HT-29 (cell line): Measurements from ENCODE around the gene LSS. TPM values are rescaled to one million over a fixed set of nuclear protein-coding genes. Genes with fewer than 3 reads are reported as not detected.

Source experiments
- DNase-seq: peaks from one replicate; pipeline ENCODE4 v3.0.0-alpha.2; 2015; ENCODE audit warnings: low spot score
- total RNA-seq: library from RNA; depleted of rRNA; stranded (reverse); fragments of >200 nt; shearing (Covaris generic); gene quantifications from 2 replicates; pipeline ENCODE4 v1.2.3, GENCODE V29; 2014; rRNA removed

The LSS gene
- total RNA-seq: 95.6 and 109 TPM in 2 replicates

DNA sequence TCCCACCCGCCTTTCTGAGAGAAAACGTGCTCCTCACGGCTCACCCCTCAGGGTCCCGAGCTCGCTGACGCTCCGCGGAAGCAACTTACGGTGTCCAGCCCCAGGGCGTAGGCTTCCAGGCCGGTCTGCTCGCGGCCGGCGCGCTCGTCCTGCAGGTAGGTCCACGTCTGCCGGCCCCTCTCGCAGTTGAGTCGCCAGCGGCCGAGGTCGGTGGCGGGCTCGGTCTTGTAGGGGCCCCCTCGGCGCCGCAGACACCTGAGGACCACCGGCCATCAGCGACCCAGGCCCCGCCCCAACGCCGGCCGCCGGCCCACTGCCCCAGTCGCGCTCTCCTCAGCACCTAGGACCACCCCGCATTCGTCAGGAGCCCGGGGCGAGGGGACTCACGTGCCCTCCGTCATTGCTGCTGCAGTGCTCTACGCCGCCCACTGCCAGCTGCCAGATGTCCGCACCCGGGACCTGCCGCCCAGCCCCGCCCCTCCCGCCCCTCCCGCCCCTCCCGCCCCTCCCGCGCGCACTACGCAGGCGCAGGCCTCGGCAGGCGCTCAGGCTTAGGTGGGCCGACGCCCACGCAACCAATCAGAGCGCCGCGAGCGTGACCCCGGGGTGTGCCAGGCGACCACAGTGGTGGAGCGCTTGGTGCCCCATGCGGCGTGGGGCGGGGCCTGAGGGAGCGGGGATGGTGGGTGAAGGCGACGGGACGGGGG, at the start of gene LSS:
TSS of gene LSS (minus strand) at position 430 of the 707 bp plus-strand sequence. CDS start at position 401, 29 bp downstream.
- DNase-seq: peak; percentile 89

DNA sequence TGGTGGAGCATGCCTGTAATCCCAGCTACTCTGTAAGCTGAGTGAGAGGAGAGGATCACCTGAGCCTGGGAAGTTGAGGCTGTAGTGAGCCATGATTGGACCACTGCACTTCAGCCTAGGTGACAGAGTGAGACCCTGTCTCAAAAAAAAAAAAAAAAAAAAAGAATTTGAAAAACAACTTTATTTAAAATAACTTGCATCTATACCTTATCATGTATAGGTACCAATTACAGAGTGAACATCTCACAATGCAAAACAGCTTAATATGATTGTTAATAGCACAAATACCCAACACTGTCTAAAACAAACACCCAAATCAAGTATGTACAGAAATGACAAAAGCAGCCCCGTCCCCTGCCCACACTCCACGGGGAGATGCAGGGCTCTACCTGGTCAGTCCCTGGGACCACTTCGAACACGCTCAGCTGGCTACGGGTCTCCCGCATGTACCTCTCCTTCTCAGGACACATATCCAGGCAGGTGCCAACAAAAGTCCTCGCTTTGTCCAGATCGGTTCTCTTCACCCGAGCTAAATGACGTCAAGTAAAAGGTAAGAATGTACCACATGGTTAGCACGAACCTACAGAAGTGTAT, 46.3 kb upstream of the LSS start:
- no peak for DNase-seq

DNA sequence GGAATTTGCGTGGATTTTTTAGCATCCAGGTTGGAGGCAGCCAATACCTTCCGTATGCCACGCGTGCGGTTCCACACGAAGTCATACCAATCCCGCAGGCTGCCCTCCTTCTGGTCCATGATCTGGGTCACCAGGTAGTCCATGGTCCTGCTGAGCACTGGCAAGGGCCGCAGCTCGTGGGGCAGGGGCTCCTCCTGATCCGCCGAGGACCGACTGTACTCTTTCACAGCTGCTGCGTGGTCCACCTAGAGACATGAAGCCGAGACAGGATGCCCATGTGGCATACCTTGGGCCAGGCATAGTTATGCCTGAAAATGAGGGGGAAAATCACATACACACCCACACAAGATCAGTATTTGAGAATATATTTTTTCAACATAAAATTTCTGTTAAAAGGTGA, 44.8 kb upstream of the LSS start:
- no peak for DNase-seq

DNA sequence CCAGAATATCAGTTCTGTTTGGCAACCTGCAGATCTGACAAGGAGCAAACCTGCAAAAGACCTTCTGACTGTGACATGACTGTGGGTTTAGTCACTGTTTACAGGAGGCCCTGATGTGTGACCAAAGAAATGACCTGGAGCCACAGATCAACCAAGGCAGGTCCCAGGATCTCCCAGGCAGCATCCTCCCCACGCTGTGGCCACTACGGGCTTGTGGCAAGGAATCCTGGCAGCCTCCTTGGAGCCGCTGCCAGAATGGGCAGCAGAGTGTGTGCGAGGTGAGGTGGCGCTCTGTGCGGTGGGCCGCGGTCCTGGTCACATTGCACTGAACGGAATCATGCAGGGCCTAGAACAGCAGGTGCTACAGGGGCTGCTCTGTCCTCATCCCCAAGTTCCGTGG, 40.9 kb upstream of the LSS start:
- no peak for DNase-seq

DNA sequence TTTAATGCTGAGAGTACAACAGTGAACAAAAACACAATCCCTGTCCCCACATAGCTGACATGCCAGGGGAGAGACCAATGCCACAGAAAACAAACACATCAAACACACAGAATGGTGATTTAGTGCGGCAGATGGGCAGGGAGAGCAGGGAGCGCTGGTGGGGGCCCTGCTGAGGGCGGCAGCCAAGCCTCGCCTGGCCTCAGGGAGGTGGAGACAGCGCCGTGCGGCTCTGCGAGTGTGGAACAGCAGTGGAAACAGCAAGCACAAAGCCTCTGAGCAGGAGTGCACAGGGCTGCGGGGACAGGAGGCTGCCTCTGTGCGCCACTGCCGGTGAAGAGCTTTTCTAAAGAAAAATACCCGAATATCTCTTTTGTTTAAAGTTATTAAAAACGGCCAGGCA, 39.8 kb upstream of the LSS start:
- no peak for DNase-seq

DNA sequence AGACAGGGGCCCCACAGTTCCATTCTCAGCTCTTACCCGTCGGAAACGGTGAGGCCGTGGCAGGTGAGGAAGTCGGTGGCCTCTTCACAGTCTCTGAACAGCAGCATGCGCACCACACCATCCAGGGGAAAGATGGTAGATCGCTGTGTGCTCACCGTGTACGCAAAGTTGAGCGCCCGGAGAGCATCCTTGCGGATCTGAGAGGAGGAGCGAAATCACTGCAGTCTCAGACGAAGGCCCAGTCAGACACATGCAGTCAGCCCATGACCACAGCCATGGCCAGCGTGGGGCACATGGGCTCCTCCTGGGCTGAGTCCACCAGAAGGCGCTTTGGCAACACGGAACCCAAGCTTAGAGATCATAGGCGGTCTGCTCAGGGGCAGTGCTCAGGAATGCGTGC, 38.4 kb upstream of the LSS start:
- no peak for DNase-seq

DNA sequence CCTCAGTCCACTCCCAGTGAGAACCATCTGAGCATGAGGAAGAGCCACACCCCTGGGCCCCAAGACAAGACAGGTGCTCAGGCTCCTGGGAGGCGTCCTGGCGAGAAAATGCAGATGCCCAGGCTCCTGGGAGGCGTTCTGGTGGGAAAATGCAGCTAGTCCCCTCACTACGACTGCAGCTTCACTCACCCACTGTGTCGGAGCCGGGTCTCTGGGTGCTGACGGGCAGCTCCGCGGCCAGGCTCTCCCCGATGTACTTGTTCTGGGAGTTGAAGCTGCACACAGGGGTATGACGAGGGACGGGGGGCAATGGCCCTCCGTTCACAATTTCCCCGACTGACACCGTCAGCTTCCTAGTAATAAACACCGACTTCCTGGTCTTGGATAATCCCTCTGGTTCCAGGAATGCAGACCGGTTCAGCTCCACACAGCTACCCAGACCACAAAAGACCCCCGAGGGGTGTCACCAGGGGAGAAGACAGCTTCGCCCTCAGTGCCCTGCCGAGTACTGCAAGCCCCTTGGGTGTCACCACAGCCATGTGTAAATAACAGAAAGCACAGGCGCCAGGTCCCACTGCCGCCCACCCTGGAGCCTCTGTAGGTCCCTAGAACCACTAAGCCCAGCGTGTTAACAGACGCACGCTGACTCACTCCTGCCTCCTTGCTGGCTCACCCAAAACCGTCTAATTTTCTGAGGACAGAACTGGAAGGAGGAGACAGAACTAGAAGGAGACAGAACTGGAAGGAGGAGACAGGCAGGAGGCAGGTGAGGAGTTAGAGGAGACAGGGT, 37.4 kb upstream of the LSS start:
- no peak for DNase-seq

DNA sequence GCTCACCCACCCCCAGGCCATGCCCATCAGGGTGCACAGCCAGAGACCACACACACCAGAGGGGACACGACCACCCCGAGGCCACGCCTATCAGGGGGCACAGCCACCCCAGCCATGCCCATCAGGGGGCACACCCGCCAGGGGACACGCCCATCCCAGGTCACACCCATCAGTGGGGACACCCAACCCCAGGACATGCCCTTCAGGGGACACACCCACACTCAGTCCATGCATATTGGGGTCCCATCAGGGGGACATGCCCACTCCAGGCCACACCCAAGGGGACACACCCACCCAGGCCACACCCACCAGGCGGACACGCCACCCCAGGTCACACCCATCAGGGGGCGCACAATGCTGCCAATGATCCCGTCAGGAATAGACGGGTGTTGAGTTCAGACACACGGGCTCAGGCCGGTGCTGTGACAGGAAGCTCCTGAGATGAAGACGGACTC, 36.1 kb upstream of the LSS start:
- no peak for DNase-seq

DNA sequence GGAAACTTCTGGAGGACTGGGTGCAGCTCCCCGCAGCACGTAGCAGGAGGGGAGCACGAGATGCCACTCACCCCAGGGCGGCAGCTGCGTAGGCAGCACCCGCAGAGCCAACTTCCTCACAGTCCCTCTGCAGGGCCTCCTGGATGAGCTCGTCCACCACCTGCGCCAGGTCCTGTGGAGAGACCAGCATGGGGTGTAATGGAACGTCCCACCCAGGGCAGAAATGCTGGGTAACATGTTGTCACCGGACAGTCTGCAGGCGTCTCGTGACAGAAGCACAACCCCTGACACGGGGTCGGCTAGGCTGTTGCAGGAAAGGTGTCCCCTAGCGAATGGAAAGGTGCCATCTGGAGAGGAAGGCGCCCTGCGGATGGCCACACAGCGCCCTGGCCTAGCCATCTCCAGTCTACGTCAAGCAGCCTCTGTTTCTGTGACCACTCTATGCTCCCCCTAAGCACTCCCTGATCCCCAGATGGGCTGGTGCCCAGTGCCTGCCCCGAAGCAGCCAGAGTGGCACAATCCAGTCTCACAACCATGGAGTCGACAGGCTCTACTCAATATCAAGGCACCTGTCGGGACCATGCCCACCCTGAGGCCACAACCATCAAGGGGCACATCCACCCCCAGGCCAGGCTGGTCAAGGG, 35.6 kb upstream of the LSS start:
- no peak for DNase-seq

DNA sequence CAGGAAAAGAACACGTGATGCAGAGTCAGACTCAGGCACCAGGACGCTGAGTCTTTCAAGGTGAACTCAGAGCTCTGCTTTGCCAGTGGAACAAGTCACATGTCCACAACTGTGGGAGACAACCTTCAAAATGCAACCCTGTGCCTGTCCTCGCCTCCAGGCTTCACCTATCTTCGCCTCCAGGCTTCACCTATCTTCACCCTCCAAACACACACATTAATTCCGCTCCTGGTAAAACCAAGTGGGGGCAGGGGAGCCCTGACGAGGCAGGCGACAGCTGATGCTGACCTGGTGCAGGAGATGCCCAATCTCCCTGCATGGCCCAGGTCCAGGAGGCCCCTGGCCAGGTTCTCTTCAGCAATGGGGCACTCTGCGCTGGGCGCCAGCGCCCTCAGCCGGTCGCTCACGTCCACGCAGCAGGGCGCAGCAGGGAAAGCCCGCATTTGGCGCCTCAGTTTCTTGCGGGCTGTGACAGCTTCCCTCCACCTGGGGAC, 28.0 kb upstream of the LSS start:
- no peak for DNase-seq

DNA sequence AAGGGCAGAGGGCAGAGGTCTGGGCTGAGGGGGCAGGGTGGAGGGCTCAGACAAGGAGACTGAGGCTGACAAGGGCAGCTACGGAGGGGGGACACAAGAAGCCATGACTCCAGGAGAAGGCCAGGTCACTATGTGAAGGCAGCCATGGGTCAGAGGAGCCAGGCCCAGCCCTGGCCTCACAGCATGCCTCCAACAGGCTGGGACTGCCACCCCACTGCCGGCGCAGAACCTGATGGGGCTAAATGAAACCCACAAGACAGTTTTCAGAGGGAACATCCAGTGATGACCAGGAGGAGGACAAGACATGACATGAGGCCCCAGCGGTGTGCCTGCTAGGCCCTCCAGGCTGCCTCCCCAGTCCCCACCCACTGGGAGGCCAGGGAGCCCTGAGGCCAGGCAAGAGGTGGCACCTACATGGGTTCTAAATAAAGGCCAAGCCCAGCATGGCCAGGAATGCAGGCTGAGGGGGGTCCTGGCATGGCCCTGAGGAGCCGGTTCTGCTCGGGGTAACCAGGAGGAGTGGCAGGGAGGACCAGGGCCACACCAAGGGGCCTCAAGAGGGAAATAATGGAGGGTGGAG, 27.3 kb upstream of the LSS start:
- DNase-seq: no peak

DNA sequence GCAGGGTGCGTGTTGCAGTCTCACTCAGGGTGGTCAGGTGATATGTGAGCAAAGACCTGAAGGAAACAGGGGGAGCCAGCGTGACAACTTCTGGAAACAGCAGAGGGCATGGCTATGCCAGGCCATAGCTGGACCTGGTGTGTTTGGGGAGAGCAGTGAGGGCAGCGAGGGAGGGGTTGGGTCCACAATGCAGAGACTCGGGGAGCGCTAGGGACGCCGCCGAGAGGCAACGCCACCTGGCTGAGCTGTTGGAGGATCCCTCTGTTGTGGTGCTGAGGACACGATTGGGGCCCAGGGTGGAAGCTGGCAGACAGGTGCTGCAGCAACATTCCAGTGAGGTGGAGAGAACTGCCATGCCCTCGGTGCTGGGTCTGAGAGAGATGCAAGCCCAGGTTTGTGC, 26.6 kb upstream of the LSS start:
- DNase-seq: no peak

DNA sequence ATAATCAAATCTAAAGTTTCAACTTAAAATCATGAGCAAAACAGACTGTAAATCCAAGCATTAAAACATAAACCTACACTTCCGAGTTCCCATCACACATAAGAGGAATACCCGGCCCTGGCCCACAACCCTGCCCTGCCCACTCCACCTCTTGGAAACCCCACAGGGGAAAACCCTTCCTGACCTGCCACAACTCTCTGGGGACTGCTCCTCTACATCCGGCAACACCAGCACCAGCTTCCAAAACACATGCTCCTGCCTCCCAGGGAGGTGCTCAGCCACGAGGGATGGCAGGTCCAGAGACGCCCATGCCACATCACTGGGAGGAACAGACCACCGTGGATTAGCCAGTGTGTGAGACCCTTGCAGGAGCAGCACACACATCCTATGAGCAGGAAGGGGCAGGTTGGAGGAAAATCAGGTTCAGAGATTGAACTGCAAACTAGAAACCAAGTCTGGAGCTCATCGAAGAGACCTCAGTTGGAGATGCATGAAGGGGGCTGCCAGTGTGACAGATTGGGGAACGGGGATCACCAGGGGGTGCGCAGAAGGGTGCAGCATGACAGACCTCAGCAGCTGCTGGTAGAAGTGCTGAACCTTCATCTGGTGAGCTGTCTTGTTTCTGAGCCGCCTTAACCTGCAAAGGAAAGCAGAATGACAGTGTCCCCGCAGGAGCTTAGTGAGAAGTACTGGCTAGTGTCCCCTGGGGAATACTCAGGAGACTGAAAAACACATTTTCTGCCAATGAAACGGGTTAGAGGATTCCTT, 25.8 kb upstream of the LSS start:
- DNase-seq: no peak

DNA sequence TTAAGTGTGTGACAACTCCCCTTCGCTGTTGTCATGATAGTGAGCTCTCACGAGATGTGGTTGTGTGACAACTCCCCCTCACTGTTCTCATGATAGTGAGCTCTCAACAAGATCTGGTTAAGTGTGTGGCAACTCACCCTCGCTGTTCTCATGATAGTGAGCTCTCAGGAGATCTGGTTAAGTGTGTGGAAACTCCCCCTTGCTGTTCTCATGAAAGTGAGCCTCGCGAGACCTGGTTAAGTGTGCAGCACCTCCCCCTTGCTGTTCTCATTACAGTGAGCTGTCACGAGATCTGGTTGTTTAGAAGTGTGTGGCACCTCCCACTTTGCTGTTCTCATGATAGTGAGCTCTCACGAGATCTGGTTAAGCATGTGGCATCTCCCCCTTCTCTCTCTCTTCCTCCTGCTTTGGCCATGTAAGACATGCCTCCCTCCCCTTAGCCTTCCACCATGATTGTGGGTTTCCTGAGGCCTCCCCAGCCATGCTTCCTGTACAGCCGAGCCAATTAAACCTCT, 25.1 kb upstream of the LSS start:
- no peak for DNase-seq

DNA sequence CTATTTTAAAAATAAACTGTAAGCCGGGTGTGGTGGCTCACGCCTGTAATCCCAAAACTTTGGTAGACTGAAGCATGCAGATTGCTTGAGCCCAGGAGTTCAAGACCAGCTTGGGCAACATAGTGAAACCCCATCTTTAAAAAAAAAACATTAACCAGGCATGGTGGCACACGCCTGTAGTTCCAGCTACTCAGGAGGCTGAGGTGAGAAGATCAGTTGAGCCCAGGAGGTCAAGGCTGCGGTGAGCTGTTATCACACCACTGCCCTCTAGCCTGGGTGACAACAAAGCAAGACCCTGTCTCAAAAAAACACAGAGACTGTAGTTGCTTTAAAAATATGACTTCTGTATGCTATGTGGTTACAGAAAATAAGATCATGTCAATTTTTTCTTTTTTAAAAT, 24.3 kb upstream of the LSS start:
- no peak for DNase-seq

DNA sequence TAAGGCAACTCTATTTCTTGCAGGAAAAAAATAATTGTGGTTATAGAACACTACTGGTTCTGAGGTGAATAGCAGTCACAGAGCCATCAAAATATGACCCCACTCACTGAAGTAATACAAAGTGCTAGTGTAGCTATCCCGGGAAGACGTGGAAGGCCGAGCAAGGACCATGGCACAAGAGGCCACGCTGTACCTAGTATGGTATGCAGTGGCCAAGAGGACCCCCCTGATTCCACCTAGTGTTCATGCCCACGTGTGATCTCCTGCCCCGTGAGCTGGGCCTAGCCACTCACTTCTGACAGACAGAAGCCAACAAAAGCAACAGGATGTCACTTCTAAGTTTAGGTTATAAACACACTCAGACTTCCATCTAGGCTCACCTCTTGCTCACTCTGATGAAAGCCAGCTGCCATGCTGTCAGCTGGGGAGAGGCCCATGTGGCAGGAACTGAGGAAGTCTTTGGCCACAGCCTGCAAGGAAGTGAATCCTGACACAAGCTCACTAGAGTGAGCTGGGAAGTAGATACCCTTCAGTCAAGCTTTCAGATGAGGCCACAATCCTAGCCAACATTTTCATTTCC, 21.7 kb upstream of the LSS start:
- DNase-seq: no peak

DNA sequence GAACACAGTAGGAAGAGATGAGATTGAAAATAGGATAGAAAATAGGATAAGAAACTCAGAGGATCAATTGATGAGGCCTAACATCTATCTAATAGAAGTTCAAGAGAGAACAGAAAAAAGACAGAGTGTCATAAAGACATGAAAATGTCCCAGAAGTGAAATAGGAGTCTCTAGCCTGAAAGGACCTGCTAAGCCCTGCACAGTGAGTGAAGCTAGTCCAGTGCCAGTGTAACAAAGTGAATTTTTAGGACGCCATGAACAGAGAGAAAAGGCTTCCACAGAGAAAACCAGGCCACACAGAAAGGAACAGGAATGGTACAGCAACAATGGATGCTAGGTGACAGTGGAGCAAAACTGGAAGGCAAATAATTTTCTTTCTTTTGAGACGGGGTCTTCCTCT, 20.3 kb upstream of the LSS start:
- no peak for DNase-seq

DNA sequence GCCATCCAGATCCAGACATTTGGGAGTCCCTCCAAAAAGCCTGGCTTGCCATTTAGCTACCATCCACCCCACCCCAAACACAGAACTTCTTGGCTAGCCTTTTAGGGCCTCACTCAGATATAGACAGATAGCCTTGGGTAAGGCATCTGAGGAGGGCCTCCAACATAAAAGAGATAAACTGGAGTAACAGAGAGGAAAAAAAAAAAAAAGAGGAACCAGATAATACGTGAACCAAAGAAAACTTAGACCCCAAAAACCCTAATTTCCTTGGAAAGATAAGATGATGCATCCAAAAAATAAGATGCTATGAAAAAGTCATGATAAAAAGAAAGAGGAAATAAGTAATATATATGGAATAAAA, 19.8 kb upstream of the LSS start:
- DNase-seq: no peak

DNA sequence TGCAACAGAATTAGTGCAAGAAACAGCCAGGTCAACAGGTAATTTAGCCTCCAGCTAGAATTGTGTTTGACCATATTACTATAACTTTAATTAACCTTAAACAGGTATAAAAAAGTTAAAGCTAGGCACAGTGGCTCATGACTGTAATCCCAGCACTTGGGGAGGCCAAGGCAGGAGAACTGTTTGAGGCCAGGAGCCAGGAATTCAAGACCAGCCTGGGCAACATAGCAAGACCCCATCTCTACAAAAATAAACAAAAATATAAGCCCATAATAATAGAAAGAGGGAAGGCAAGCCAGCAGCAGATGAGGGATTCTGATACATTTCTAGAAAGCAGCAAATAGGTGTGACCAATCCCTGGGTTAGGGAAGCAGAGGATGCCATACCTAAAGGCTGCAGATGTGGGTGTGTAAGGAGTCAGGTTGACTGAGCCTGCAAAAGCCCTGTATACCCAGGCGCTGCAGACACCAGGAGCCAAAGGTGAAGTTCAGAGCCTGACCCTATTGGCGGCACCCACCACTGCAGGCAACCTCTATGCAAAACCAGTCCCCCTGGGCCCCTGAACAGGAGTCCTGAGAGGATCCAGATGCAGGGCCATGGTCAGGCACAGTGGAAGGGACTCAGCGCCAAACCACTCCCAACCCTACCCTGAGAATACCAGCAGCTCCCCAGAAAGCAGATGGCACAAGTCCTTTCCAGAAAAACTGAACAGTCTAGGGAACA, 19.3 kb upstream of the LSS start:
- no peak for DNase-seq

DNA sequence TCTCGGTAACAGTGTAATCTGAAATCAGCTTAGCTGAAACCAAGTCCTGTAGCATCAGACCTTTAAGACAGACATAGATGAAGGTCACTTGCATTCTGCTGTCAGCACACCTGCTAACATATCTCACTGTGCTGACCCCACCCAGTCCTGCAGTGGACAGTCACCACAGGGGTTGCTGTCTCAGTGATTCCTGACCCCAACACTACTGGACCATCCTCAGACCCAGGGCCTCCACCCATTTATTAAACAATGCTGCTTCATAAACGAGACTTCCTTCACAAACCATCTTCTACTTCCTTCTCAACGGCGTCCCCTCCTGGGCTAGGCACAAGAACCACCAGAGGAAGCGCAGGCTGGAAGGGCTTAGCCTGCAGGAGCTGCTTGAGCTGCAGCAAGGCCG, 17.8 kb upstream of the LSS start:
- no peak for DNase-seq
